Epithelial cell of prostate (primary cell): ENCODE data around the gene RHBDL2.
A peak's percentile ranks its signal among the peaks of the same experiment; 100 is the strongest.
"Not testable (repeated sequence)": the region's sequence is repeated elsewhere in the genome, so short reads cannot be mapped to it uniquely, and the experiment has no call there.

Experiments
- DNase-seq: peaks from one replicate; pipeline ENCODE4 v3.0.0-alpha.2; 2011; ENCODE audit warnings: low read depth, low spot score
- H3K27ac ChIP-seq: fragments of 450-650 bp; 2 replicates; pipeline ENCODE4 v1.5.1; 2017; ENCODE audit warnings: mild to moderate bottlenecking

Gene RHBDL2

GRCh38 chr1:38941527-38942019, at the start of gene RHBDL2:
Gene RHBDL2, minus strand, starts transcription at chr1:38941830. Its CDS starts 22,618 bp downstream, at chr1:38919212.
- no peak for DNase-seq
- peak within 1 kb of the TSS; percentile 51 for H3K27ac ChIP-seq

- peak within 1 kb of the TSS; percentile 79 for H3K27ac ChIP-seq
- DNase-seq = peak; percentile 76
Observed at GRCh38 chr1:38990738-38991637, 49.4 kb upstream of the RHBDL2 start, which contains the start of gene AKIRIN1. Gene AKIRIN1, plus strand, starts transcription at chr1:38991276. Its CDS starts 105 bp downstream, at chr1:38991381.

DNA sequence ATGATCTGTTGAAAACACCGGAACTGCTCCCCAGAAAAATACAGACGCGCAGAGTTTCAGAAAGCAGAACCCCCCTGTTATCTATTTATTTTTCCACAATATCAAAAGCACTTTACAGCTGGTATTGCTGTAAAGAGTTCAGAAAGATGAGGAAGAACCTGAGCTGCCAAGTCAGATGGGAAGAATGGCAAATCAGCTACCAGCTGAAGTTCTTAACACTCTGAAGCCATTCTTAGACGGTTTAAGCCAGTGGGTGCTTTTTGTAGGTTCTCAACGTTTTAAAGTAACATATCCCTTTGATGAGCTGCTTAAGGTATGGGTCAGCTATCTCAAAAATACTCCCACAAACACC, 48.7 kb upstream of the RHBDL2 start:
- DNase-seq = no peak

GRCh38 chr1:38989979-38990378, 48.3 kb upstream of the RHBDL2 start:
- DNase-seq = no peak
- H3K27ac ChIP-seq = peak overlapping the region; percentile 79

More for the DNA sequence above, 48.7 kb upstream of the RHBDL2 start:
- peak overlapping the region; percentile 79 for H3K27ac ChIP-seq

- H3K27ac ChIP-seq = not testable (repeated sequence)
Observed at GRCh38 chr1:38979380-38979779, 37.8 kb upstream of the RHBDL2 start.

DNA sequence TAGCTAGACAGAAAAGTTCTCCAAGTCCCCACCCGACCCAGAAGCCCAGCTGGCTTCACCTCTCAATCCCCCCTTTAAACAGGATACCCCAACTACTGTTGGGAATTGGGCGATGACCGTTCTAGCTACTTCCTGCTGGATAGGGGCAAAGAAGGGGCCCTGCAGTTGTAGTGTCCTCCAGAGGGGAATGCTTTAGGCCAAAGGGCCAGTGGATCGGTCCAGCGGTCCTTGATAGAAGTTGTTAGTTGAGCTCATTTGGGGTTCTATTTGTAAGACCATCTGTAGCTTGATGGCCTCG, 36.6 kb upstream of the RHBDL2 start:
- not testable (repeated sequence) for DNase-seq, H3K27ac ChIP-seq

More at GRCh38 chr1:38979380-38979779, 37.8 kb upstream of the RHBDL2 start:
- not testable (repeated sequence) for DNase-seq

GRCh38 chr1:38977399-38978244, 36.0 kb upstream of the RHBDL2 start:
- not testable (repeated sequence) for DNase-seq, H3K27ac ChIP-seq

- no peak for DNase-seq
Observed at GRCh38 chr1:38973659-38974437, 32.2 kb upstream of the RHBDL2 start.

GRCh38 chr1:38973145-38973544, 31.5 kb upstream of the RHBDL2 start:
- DNase-seq = not testable (repeated sequence)

More at GRCh38 chr1:38973659-38974437, 32.2 kb upstream of the RHBDL2 start:
- H3K27ac ChIP-seq = no peak overlapping the region

GRCh38 chr1:38964140-38964548, 22.5 kb upstream of the RHBDL2 start:
- no peak for DNase-seq
- no peak overlapping the region for H3K27ac ChIP-seq

More at GRCh38 chr1:38973145-38973544, 31.5 kb upstream of the RHBDL2 start:
- not testable (repeated sequence) for H3K27ac ChIP-seq

DNA sequence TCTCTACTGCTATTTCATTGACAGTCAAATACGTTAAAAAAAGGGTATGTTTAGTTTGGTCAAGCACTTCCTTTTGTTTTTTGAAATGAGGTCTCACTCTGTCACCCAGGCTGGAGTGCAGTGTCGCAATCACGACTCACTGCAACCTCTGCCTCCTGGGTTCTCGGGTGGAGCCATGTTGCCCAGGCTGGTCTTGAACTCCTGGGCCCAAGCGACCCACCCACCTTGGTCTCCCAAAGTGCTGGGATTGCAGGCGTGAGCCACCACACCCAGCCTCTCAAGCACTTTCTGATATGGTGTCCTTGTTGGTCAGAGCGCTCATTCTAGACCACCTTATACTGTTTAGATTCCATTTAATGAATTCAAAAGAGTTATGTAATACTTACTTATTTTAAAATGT, 20.9 kb upstream of the RHBDL2 start:
- DNase-seq = no peak
- peak overlapping the region; percentile 99 for H3K27ac ChIP-seq

DNA sequence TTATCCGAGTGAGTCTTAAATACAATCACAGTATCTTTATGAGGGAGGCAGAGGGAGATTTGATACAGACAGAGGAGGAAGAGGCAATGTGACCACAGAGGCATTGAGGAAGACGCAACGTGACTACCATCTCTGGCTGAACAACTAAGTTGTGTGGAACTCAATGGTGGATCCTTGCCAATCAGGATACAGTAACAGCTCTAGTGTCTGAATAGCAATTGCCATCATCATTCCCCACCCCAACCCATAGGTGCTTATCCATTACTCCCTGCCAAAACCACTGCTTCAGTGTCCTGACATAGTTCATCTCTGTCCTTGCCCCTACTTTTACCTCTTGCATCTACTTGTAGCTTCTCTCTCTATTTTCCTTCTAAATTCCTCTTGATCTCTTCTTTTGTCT, 20.5 kb upstream of the RHBDL2 start:
- peak overlapping the region; percentile 99 for H3K27ac ChIP-seq
- peak; percentile 90 for DNase-seq

GRCh38 chr1:38958967-38959366, 17.3 kb upstream of the RHBDL2 start:
- H3K27ac ChIP-seq = peak overlapping the region; percentile 99
- no peak for DNase-seq

DNA sequence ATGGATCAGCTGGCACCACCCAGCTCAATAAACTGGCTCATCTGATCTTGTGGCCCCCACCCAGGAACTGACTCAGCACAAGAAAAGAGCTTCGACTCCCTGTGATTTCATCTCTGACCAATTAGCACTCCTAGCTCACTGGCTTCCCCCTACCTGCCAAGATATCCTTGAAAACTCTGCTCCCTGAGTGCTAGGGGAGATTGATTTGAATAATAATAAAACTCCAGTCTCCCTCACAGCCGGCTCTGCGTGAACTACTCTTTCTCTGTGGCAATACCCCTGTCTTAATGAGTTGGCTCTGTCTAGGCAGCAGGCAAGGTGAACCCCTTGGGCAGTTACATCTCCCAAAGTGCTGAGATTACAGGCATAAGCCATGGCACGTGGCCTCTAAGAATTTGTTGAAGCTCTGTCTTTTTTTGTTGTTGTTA, 11.8 kb upstream of the RHBDL2 start:
- DNase-seq = no peak
- peak overlapping the region; percentile 83 for H3K27ac ChIP-seq

GRCh38 chr1:38950553-38950952, 8.9 kb upstream of the RHBDL2 start:
- H3K27ac ChIP-seq = peak overlapping the region; percentile 83
- no peak for DNase-seq

GRCh38 chr1:38944547-38944946, 2.9 kb upstream of the RHBDL2 start:
- H3K27ac ChIP-seq = no peak overlapping the region
- no peak for DNase-seq

GRCh38 chr1:38942664-38943428, 1.2 kb upstream of the RHBDL2 start:
- no peak for DNase-seq
- no peak overlapping the region for H3K27ac ChIP-seq

DNA sequence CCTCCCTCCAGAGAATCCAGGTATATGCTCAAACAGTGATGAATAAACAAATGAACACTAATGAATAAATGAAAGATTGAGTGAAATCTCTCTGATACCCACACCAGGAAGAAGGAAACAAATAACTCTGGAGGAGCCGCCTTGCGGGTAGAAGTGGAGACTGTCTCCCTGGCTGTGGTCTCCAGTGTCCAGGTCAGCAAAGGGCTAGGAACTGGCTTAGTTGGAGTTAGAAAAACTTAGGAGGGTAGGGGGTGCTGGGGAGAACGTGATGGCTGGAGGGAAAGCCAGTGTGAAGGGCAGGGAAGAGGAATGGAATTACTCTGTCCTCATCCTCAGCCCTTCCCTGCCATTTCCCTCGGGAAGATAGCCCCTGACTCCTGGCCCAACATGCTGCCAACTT, 537 bp downstream of the RHBDL2 start:
- H3K27ac ChIP-seq = peak overlapping the region; percentile 51
- DNase-seq = no peak

DNA sequence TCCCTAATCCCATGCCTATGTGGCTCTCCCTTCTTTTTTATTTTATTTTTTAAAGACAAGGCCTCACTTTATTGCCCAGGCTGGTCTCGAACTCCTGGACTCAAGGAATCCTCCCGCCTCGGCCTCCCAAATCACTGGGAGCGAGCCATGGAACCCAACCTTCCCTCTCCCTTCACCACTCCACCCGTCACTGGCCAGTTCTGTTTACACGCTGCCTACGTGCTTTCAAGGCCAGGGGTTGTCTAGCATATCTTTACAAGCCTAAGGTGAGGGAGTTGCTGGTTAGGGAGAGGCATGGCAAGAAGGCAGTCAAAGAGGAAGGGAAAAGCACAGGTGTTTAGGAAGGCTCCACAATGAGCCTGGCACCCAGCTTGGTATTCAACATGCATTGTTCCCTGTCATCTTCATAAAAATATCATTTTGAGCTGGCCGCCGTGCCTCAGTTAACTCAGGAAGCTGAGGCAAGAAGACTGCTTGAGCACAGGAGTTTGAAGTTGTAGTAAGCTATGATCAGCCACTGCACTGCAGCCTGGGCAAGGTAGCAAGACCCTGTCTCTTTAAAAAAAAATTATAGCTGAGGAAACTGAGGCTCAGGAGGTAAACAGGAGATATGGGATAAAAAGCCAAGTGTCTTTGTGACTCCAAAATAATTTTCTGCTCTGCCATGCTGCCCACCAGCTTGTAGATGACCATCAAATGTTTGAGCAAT, 1.1 kb downstream of the RHBDL2 start:
- no peak for DNase-seq
- H3K27ac ChIP-seq = peak overlapping the region; percentile 51
